ENCODE data around the gene GRPEL2. TPM values are rescaled to one million over a fixed set of nuclear protein-coding genes. Genes with fewer than 3 reads are reported as not detected.

GRPEL2 gene
- total RNA-seq, 2 donors from 2014 or later: 14.5 to 16.4 TPM

GRCh38 chr5:149376711-149377447 lies 31.6 kb downstream of the GRPEL2 start:
- no peaks in the 10 kb centered on the region for H3K4me1 ChIP-seq
- intact Hi-C loops (cut with DNase I): no loop called here

GRCh38 chr5:149378241-149378820 lies 33.0 kb downstream of the GRPEL2 start:
- no peaks in the 10 kb centered on the region for H3K9me3 ChIP-seq
- H3K27ac ChIP-seq: peak overlapping the region; percentile 22
- DNase-seq: no peak
- H3K27me3 ChIP-seq: no peaks in the 10 kb centered on the region
- H3K9ac ChIP-seq (ENCODE audit: low read depth in 2 of 2, low read length in 2 of 2): no peak overlapping the region
- H3K4me3 ChIP-seq: no peak overlapping the region
- intact Hi-C loops (cut with DNase I): no loop called here
- H3K4me1 ChIP-seq: no peaks in the 10 kb centered on the region
- TF ChIP-seq CTCF (IDR thresholded peaks at IDR 0.05): no peak
- H3K36me3 ChIP-seq: no peaks in the 10 kb centered on the region

More at GRCh38 chr5:149376711-149377447, 31.6 kb downstream of the GRPEL2 start:
- Histone ChIP-seq H3K9ac (ENCODE audit: low read depth in 2 of 2, low read length in 2 of 2) (no peak overlapping the region), H3K27ac (no peak overlapping the region), H3K9me3 (no peaks in the 10 kb centered on the region), H3K36me3 (no peaks in the 10 kb centered on the region), H3K4me3 (no peak overlapping the region), H3K27me3 (no peaks in the 10 kb centered on the region)
- no peak for DNase-seq
- TF ChIP-seq CTCF (IDR thresholded peaks at IDR 0.05): no peak

- H3K27me3 ChIP-seq: no peaks in the 10 kb centered on the region
- H3K9ac ChIP-seq (ENCODE audit: low read depth in 2 of 2, low read length in 2 of 2): peak within 1 kb of the TSS in 1 of 2 donors; percentile 14
- H3K4me3 ChIP-seq: no peak within 1 kb of the TSS
- no peaks in the 10 kb centered on the region for H3K9me3 ChIP-seq
- DNase-seq: no peak
- TF ChIP-seq CTCF (IDR thresholded peaks at IDR 0.05): no peak
- no peaks in the 10 kb centered on the region for H3K36me3 ChIP-seq
- no peaks in the 10 kb centered on the region for H3K4me1 ChIP-seq
- H3K27ac ChIP-seq: peak within 1 kb of the TSS; percentile 27
- intact Hi-C loops (cut with DNase I): no loop called here
These were observed 34.0 kb downstream of the GRPEL2 start, which contains the start of gene IL17B for GRCh38 chr5:149379177-149379761. TSS of gene IL17B (minus strand) at chr5:149379292. CDS start at chr5:149379225, 67 bp downstream.

- no peak for TF ChIP-seq CTCF (IDR thresholded peaks at IDR 0.05)
- intact Hi-C loops (cut with DNase I): loop anchor here (5.0 kb wide), 1 partner anchor 237 kb away; no protein-coding TSS in a partner anchor
- Histone ChIP-seq H3K27ac (peak overlapping the region; percentile 27), H3K4me1 (no peaks in the 10 kb centered on the region), H3K9ac (ENCODE audit: low read depth in 2 of 2, low read length in 2 of 2) (peak overlapping the region in 1 of 2 donors; percentile 14), H3K27me3 (no peaks in the 10 kb centered on the region), H3K4me3 (no peak overlapping the region), H3K9me3 (no peaks in the 10 kb centered on the region), H3K36me3 (no peaks in the 10 kb centered on the region)
- DNase-seq: no peak
These were observed 34.6 kb downstream of the GRPEL2 start for GRCh38 chr5:149379818-149380374.

- intact Hi-C loops (cut with DNase I): loop anchor here (5.0 kb wide), 1 partner anchor 237 kb away; no protein-coding TSS in a partner anchor
- H3K36me3 ChIP-seq: no peaks in the 10 kb centered on the region
These were observed 35.3 kb downstream of the GRPEL2 start for GRCh38 chr5:149380466-149381121.

More at GRCh38 chr5:149380466-149381121, 35.3 kb downstream of the GRPEL2 start:
- no peaks in the 10 kb centered on the region for H3K4me1 ChIP-seq
- no peaks in the 10 kb centered on the region for H3K9me3 ChIP-seq
- H3K4me3 ChIP-seq: no peak overlapping the region
- DNase-seq: no peak
- no peaks in the 10 kb centered on the region for H3K27me3 ChIP-seq
- no peak for TF ChIP-seq CTCF (IDR thresholded peaks at IDR 0.05)
- H3K27ac ChIP-seq: peak overlapping the region; percentile 41
- H3K9ac ChIP-seq (ENCODE audit: low read depth in 2 of 2, low read length in 2 of 2): no peak overlapping the region

Data from colonic mucosa (tissue), 4 donors.